GM13977 (cell line): Measurements from ENCODE around the gene WWC1.

Source experiments
- DNase-seq: peaks from one replicate; pipeline ENCODE4 v3.0.0; 2012; ENCODE audit warnings: low spot score
- CTCF ChIP-seq: IDR thresholded peaks from 2 replicates; pipeline ENCODE4 v1.5.1; 2012; ENCODE audit warnings: mild to moderate bottlenecking, control low read depth; ENCODE audit not compliant: insufficient read depth; ENCODE audit errors: extremely low read depth, missing control alignments
- in situ Hi-C: fragments of 300-500 bp; cut with MboI; formaldehyde crosslinking; loops from one replicate; pipeline ENCODE4 v1.12.0; 2022; ENCODE audit warnings: low sequenced_read_pairs, low pct_unique_long_range_greater_than_20kb, mixed read lengths, inconsistent platforms; ENCODE audit not compliant: unreplicated experiment

Gene WWC1

GRCh38 chr5:168318240-168318639 lies 26.8 kb downstream of the WWC1 start:
- in situ Hi-C loops, result no loop called here
- no peak for TF ChIP-seq CTCF
- DNase-seq, result no peak

GRCh38 chr5:168319774-168320173 lies 28.3 kb downstream of the WWC1 start:
- in situ Hi-C loops, result no loop called here
- no peak for TF ChIP-seq CTCF
- no peak for DNase-seq

GRCh38 chr5:168320805-168321204 lies 29.4 kb downstream of the WWC1 start:
- DNase-seq, result no peak
- no peak for TF ChIP-seq CTCF
- in situ Hi-C loops, result no loop called here

GRCh38 chr5:168324859-168325630 lies 33.6 kb downstream of the WWC1 start:
- TF ChIP-seq CTCF, result no peak
- in situ Hi-C loops, result no loop called here
- no peak for DNase-seq

GRCh38 chr5:168327019-168327421 lies 35.6 kb downstream of the WWC1 start:
- DNase-seq, result no peak
- no peak for TF ChIP-seq CTCF
- in situ Hi-C loops, result no loop called here

- no peak for TF ChIP-seq CTCF
- in situ Hi-C loops, result no loop called here
- DNase-seq, result no peak
Observed at GRCh38 chr5:168327451-168327850, 36.0 kb downstream of the WWC1 start.

GRCh38 chr5:168327994-168328393 lies 36.5 kb downstream of the WWC1 start:
- no peak for DNase-seq
- in situ Hi-C loops, result no loop called here
- TF ChIP-seq CTCF, result no peak
